SK-MEL-5 (cell line): ENCODE measurements around the gene CACNA1B. TPM values are rescaled to one million over a fixed set of nuclear protein-coding genes. Genes with fewer than 3 reads are reported as not detected.
"Not testable (repeated sequence)": the region's sequence is repeated elsewhere in the genome, so short reads cannot be mapped to it uniquely, and the experiment has no call there.

ENCODE experiments used
- DNase-seq: peaks from one replicate; pipeline ENCODE4 v3.0.0-alpha.2; 2016; ENCODE audit warnings: low read depth, low spot score
- in situ Hi-C: cut with HindIII; loops from 2 replicates; pipeline ENCODE4 v1.10.0; 2016; ENCODE audit warnings: low sequenced_read_pairs, high pct_unique_total_duplicates, low pct_unique_long_range_greater_than_20kb
- total RNA-seq: library from RNA; depleted of rRNA; stranded (reverse); fragments of >200 nt; shearing (Covaris generic); gene quantifications from 2 replicates; pipeline ENCODE4 v1.2.3, GENCODE V29; 2014

Gene CACNA1B
- total RNA-seq, 1 experiment from 2014 or later: 0.11 TPM

- no peak for DNase-seq
- in situ Hi-C loops: no loop called here
These were observed 3.5 kb downstream of the CACNA1B start for GRCh38 chr9:137880976-137881530.

DNA sequence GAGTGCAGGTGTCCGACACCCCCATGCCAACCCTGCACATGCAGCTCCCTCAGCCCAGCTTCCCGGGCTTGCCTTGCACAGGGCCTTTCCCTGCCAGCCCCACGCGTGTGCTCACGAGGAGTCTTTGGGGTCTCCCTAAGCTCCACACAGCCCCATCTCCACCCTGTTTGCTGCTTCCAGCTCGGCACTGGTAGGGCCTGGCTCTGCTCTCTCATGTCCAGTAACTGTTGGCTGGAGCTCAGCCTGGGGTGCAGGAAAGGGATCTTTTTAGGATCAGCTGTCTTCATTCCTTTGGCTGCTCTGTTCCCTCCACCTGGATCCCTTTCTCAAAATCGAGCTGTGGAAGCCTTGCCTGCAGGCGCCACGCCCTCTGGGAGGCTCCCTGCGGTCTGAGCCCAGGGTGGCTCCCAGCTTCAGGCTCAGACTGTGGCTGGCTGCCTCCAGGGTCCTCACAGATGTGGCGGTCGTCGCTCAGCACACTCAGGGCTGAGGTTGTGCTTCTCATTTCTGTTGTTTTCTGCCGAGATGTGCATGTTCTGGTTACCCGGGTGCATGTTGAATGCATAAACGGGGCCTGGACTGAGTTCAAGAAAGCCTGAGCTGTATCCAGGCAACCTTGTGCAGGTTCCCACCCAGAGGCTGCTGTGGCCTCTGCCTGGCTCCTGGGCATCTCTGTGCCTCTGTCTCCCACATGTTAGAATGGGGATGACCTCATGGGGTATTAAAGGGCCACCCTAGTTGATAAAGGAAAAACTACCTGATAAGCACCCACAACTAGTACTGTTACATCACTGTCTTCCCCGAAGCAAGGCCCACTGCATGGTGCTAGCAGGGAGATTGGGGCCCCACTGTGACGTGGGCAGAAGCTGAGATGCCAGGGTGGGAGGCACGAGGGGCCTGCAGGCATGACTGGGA is 4.3 kb downstream of the CACNA1B start:
- no peak for DNase-seq
- in situ Hi-C loops: no loop called here

DNA sequence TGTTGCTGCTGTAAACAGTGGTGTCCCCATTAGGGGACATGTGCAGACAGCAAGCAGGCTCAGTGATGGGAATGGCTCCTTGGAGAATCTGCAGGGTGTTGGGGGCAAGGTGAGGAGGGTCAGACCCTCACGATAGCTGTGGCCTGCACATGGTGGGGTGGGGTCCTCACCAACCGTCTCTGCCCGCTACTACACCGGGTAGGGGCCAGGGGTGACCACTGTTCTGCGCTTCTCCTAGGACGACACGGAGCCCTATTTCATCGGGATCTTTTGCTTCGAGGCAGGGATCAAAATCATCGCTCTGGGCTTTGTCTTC is 4.9 kb downstream of the CACNA1B start:
- in situ Hi-C loops: no loop called here
- DNase-seq: no peak

DNA sequence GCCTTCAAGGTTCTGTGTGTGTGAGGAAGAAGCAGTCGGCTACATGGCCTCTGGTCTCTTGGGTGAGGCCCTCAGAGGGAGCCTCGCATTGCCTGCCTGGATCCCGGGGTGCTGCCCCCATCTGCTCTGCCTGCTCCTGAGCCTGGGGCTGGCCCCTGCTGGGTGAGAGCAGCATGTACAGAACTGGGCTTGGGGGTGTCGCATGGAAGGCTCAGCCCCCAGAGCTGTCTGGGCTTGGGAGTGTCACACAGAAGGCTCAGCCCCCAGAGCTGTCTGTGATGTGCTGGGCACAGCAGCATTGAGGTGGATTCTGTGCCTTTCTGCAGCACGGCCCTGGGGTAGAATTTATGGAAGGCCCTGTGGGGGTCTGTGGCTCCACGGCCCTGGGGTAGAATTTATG is 6.4 kb downstream of the CACNA1B start:
- DNase-seq, in situ Hi-C loops: not testable (repeated sequence)

DNA sequence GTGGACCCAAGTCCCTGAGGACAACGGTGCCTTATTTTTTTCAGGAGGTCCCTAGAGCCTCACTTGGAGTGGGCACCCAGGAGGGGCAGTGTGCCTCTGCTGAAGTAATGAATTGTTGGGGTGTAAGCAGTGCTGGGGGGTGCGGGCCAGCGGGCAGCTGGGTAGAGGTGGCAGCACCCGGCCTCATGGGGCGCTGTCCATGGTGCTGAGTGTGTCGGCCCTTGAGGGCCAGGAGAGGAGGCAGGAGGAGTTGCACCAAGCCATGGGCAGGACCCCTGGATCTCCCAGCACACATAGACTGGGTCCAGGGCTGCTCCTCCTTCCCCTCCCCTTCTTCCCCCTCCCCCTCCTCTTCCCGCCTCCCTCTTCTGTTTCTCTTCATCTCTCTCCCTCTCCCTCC is 7.0 kb downstream of the CACNA1B start:
- DNase-seq, in situ Hi-C loops: not testable (repeated sequence)

DNA sequence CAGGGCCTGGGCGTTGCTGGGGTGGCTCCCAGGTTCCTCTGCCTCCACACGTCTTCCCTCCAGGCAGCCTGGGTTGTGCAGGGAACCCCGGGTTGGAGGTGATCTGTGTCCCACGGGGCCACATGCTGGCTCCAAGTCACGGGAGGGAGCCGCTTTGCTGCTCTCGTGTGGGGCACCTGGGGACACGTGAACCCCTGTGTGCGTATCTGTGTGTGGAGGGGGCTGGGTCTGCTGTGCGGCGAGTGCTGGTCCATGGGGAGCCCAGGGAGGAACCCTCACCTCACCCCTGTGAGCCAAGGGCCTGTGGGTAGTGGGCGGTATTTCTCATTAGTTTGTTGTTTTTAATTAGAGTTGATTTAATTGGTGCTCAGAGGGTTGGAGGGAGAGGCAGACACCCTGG is 7.5 kb downstream of the CACNA1B start:
- DNase-seq, in situ Hi-C loops: not testable (repeated sequence)

DNA sequence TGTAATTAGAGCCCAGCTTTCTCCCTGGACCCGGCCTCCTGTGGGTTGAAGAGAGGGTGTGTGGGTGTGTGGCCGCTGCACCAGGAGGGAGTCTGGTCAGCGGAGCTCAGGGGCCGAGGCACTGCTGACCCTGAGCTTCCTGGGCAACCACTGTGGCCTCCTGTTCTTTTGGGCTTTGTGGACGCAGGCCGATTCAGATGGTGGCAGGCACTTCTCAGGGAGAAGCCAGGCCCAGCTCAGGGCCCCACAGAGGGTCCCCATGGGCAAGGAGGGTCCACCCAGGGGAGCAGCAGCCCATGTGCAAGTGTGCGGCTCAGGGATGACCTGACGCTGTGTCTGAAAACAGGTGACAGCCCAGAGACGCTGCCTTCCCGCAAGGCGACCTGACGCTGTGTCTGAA is 11.0 kb downstream of the CACNA1B start:
- DNase-seq, in situ Hi-C loops: not testable (repeated sequence)

GRCh38 chr9:137889966-137890365 is 12.4 kb downstream of the CACNA1B start:
- in situ Hi-C loops, DNase-seq: not testable (repeated sequence)

- DNase-seq, in situ Hi-C loops: not testable (repeated sequence)
These were observed 13.4 kb downstream of the CACNA1B start for GRCh38 chr9:137890768-137891587.

GRCh38 chr9:137891588-137892423 is 14.2 kb downstream of the CACNA1B start:
- no peak for DNase-seq
- in situ Hi-C loops: no loop called here

DNA sequence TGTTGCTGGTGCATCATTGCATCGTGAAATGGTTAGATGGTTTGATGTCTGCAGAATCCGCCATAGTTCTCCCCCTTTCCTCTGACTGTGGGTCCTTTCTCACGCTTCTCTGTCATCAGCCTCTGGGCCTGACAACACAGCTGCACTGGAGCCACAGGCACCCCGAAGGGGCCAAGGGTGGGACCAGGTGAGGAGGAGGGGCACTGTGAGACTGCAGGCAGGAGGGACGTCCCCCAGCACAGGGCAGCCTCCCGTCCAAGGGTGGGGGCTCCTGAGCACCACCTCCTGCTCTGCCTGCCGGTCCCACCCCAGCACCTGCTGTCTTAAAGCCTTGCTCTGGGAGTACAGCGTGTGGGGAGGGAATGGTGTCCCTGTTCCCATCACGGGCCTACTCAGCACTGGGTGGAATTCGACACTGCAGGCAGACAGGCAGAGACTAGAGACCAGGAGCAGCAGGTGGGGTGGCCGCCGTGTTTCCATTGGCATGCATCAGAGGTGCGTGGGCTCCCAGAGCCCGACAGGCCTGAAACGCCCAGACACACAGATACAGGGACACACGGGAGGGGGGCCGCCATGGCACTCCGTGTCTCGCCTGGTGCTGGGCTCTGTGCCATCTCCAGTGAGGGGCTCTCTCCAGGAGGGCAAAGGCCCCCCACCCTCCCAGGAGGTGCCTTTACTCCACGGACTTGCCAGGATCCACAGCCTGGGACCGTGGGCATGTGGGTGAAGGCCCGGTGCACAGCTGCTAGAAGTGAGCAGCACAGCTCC is 15.0 kb downstream of the CACNA1B start:
- in situ Hi-C loops: no loop called here

GRCh38 chr9:137893670-137894069 is 16.1 kb downstream of the CACNA1B start:
- in situ Hi-C loops: no loop called here
- no peak for DNase-seq

More for the DNA sequence above, 15.0 kb downstream of the CACNA1B start:
- DNase-seq: no peak

- in situ Hi-C loops: no loop called here
These were observed 22.2 kb downstream of the CACNA1B start for GRCh38 chr9:137899551-137900360.

GRCh38 chr9:137900584-137901310 is 23.2 kb downstream of the CACNA1B start:
- in situ Hi-C loops: no loop called here
- no peak for DNase-seq

More at GRCh38 chr9:137899551-137900360, 22.2 kb downstream of the CACNA1B start:
- no peak for DNase-seq

DNA sequence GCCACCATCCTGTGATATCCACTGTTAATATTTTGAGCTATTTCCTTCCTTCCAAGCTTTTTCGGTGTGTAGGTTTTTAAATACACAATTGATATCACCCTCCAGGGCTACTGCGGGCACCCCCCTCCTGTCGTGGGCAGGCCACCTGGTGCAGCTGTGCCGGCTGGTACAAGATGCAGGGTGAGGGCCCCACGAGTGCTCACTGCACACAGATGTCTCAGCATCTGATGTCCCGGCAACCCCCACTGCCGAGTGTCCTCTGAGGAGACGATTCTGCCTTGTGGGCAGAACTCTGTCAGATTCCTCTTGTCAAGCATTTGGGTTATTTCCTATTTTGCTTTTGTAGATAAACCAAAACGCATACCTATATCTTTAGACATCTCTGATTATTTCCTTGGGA is 25.1 kb downstream of the CACNA1B start:
- in situ Hi-C loops: no loop called here
- no peak for DNase-seq
